Measurements from ENCODE around the gene GALNT1. TPM values are rescaled to one million over a fixed set of nuclear protein-coding genes. Genes with fewer than 3 reads are reported as not detected.

The GALNT1 gene
- total RNA-seq, 1 donor from 2014 or later: 270 TPM

DNA sequence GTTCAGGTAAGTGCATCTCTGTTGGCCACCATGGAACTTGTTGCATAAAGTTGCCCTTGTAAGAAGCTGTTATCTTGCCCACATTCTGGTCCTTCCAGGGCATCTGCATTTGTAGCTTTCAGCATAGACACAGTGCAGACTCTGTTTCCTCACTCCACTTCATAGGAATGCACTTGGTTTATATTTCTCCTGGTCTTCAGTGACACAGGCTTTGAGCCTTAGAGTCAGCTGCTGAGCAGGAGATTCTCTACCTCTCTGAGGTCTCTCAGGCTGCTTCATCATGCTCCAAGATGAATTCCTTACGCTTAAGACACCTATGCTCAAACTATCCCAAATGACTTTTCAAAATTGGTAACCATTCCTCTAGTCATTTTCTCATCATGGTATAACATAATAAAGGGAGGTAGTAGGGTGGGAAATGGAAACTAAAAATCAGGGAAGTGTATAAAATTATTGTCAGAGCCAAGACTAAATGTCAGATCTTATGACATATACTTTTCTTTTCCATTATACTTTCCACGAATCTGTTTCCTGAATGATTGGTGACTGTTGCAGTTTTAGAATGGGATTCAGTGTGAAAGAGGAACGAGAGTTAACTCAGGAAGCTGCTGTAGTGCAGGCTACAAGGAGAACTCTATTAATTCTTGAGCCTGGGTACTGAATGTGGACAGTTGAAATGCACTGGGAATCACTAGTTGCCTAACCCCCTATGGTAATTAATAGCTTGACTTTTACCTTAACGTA lies 72.0 kb downstream of the GALNT1 start:
- TF ChIP-seq CTCF (IDR thresholded peaks at IDR 0.05): no peak
- Mint-ChIP-seq H3K27me3 (ENCODE audit: unreplicated experiment) (no peaks in the 10 kb centered on the region), H3K36me3 (ENCODE audit: unreplicated experiment) (peaks cover 8% of the 10 kb centered on the region), H3K4me3 (ENCODE audit: unreplicated experiment) (no peak overlapping the region), H3K4me1 (ENCODE audit: unreplicated experiment) (peaks cover 20% of the 10 kb centered on the region), H3K27ac (ENCODE audit: unreplicated experiment) (no peak overlapping the region), H3K9me3 (ENCODE audit: unreplicated experiment) (peaks cover 17% of the 10 kb centered on the region)
- no peak for DNase-seq (ENCODE audit: extremely low spot score, unreplicated experiment)

DNA sequence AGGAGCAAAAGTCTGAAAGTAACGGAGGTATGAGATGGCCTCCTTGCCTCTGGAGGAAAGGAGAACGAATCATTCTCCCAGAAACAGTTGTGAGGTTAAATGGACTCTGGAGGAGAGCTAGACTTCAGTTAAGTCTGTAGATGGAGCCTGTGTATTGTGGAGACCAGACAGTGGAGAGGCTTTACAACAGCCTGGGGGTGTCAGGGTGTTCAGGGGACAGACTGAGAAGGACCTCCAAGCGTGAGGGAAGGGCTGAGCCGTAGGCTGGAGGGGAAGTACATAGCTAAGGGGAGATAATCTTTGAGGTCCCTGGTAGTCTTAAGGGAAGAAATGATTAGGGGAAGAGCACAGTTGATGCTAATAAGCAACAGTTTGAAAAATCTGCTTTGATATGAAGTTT lies 76.6 kb downstream of the GALNT1 start:
- Mint-ChIP-seq H3K27ac (ENCODE audit: unreplicated experiment) (no peak overlapping the region), H3K4me1 (ENCODE audit: unreplicated experiment) (peaks cover 14% of the 10 kb centered on the region), H3K27me3 (ENCODE audit: unreplicated experiment) (no peaks in the 10 kb centered on the region), H3K36me3 (ENCODE audit: unreplicated experiment) (peaks cover 3% of the 10 kb centered on the region), H3K9me3 (ENCODE audit: unreplicated experiment) (no peaks in the 10 kb centered on the region), H3K4me3 (ENCODE audit: unreplicated experiment) (no peak overlapping the region)
- no peak for DNase-seq (ENCODE audit: extremely low spot score, unreplicated experiment)
- TF ChIP-seq CTCF (IDR thresholded peaks at IDR 0.05): no peak

GRCh38 chr18:35661483-35662146 lies 80.1 kb downstream of the GALNT1 start:
- no peak for DNase-seq (ENCODE audit: extremely low spot score, unreplicated experiment)
- Mint-ChIP-seq H3K9me3 (ENCODE audit: unreplicated experiment) (peaks cover 3% of the 10 kb centered on the region), H3K36me3 (ENCODE audit: unreplicated experiment) (peaks cover 29% of the 10 kb centered on the region), H3K27me3 (ENCODE audit: unreplicated experiment) (no peaks in the 10 kb centered on the region), H3K4me1 (ENCODE audit: unreplicated experiment) (peaks cover 9% of the 10 kb centered on the region), H3K27ac (ENCODE audit: unreplicated experiment) (no peak overlapping the region), H3K4me3 (ENCODE audit: unreplicated experiment) (no peak overlapping the region)
- peak; percentile 32 for TF ChIP-seq CTCF (IDR thresholded peaks at IDR 0.05)

DNA sequence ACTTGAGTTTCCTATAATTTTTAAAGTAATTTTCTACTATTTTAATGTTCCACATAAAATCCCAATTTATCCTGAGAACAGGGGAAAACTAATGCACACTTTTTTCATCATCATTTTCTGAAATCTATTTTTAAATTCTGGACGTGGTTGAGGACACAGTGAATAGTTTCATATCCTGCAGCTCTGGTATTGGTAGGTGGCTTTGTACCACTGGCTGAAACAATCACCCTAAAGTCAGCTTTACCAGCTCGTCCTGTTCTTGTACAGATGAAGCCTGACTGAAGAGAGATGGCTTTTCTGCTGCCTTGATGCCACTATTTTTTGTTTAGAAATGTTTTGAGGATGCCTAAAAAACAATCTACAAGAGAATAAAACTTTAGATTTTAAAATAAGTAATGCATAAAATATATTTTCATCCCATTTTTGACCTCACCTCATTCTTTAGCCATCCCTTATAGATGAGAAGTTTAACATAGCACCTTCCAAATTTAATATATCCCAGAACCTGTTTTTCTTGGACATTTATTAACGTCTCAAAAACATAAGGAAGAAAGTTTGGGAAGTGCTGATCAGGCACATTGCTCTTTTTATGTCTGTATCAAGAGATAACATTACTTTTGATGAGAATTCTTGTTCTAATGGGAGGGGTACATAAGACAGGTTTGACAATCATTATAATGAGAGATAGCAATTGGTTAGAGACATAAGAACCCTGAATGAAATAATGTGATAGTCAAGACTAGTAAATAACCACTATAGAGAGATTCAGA lies 80.9 kb downstream of the GALNT1 start:
- Mint-ChIP-seq H3K27ac (ENCODE audit: unreplicated experiment) (no peak overlapping the region), H3K4me1 (ENCODE audit: unreplicated experiment) (peaks cover 9% of the 10 kb centered on the region), H3K36me3 (ENCODE audit: unreplicated experiment) (peaks cover 37% of the 10 kb centered on the region), H3K9me3 (ENCODE audit: unreplicated experiment) (peaks cover 8% of the 10 kb centered on the region), H3K4me3 (ENCODE audit: unreplicated experiment) (no peak overlapping the region), H3K27me3 (ENCODE audit: unreplicated experiment) (no peaks in the 10 kb centered on the region)
- no peak for DNase-seq (ENCODE audit: extremely low spot score, unreplicated experiment)
- no peak for TF ChIP-seq CTCF (IDR thresholded peaks at IDR 0.05)
